Measurements from ENCODE around the gene TBL1XR1.

The TBL1XR1 gene

GRCh38 chr3:177109688-177110330 lies 87.5 kb downstream of the TBL1XR1 start:
- no peak overlapping the region for H3K4ac ChIP-seq (ENCODE audit: low read depth, low read length)
- H2BK120ac ChIP-seq (ENCODE audit: low read depth, low read length) = no peak overlapping the region
- no peaks in the 10 kb centered on the region for H3K36me3 ChIP-seq (ENCODE audit: control insufficient read depth, insufficient read depth, low read length)
- no peak overlapping the region for H3K9ac ChIP-seq (ENCODE audit: low read length)
- no peak overlapping the region for H2BK15ac ChIP-seq (replicated peaks; ENCODE audit: low read depth)
- no peak overlapping the region for H2AK5ac ChIP-seq (ENCODE audit: low read length)
- no CpG with 5 or more reads among the region's 5 CpGs for WGBS (ENCODE audit: extremely low coverage, insufficient coverage, low lambda C conversion rate)
- H4K5ac ChIP-seq (ENCODE audit: low read length) = no peak overlapping the region
- H3K18ac ChIP-seq (ENCODE audit: low read length) = no peak overlapping the region
- no peak overlapping the region for H4K8ac ChIP-seq (ENCODE audit: low read depth, low read length)
- H3K56ac ChIP-seq (ENCODE audit: low read length) = no peak overlapping the region
- H3K79me2 ChIP-seq (ENCODE audit: control insufficient read depth, insufficient read depth, low read length) = peaks cover 81% of the 10 kb centered on the region
- H3K4me2 ChIP-seq (ENCODE audit: low read length) = no peak overlapping the region
- H3K23ac ChIP-seq (ENCODE audit: low read length) = no peak overlapping the region
- H3K27me3 ChIP-seq (ENCODE audit: insufficient read depth, low read length, poor library complexity) = no peaks in the 10 kb centered on the region
- peaks cover 5% of the 10 kb centered on the region for H3K4me1 ChIP-seq (ENCODE audit: control insufficient read depth, low read depth, low read length)
- no peak overlapping the region for H3K4me3 ChIP-seq (ENCODE audit: low read length)
- no peak overlapping the region for H2BK5ac ChIP-seq (ENCODE audit: low read length)
- H3K79me1 ChIP-seq (ENCODE audit: low read length) = peaks cover 6% of the 10 kb centered on the region
- no peak for DNase-seq
- no peak overlapping the region for H3K27ac ChIP-seq (ENCODE audit: low read depth, low read length)

GRCh38 chr3:177108648-177109047 lies 88.6 kb downstream of the TBL1XR1 start:
- Histone ChIP-seq H4K5ac (ENCODE audit: low read length) (no peak overlapping the region), H3K4me2 (ENCODE audit: low read length) (no peak overlapping the region), H3K27ac (ENCODE audit: low read depth, low read length) (no peak overlapping the region), H2BK5ac (ENCODE audit: low read length) (no peak overlapping the region), H3K4me3 (ENCODE audit: low read length) (no peak overlapping the region), H2AK5ac (ENCODE audit: low read length) (no peak overlapping the region), H3K18ac (ENCODE audit: low read length) (no peak overlapping the region), H3K23ac (ENCODE audit: low read length) (no peak overlapping the region), H3K79me2 (ENCODE audit: control insufficient read depth, insufficient read depth, low read length) (peaks cover 79% of the 10 kb centered on the region), H3K4me1 (ENCODE audit: control insufficient read depth, low read depth, low read length) (peaks cover 5% of the 10 kb centered on the region), H4K8ac (ENCODE audit: low read depth, low read length) (no peak overlapping the region), H3K9ac (ENCODE audit: low read length) (no peak overlapping the region), H3K27me3 (ENCODE audit: insufficient read depth, low read length, poor library complexity) (no peaks in the 10 kb centered on the region), H2BK15ac (replicated peaks; ENCODE audit: low read depth) (no peak overlapping the region), H3K4ac (ENCODE audit: low read depth, low read length) (no peak overlapping the region), H2BK120ac (ENCODE audit: low read depth, low read length) (no peak overlapping the region), H3K79me1 (ENCODE audit: low read length) (peaks cover 6% of the 10 kb centered on the region), H3K36me3 (ENCODE audit: control insufficient read depth, insufficient read depth, low read length) (no peaks in the 10 kb centered on the region), H3K56ac (ENCODE audit: low read length) (no peak overlapping the region)
- no CpG with 5 or more reads among the region's 2 CpGs for WGBS (ENCODE audit: extremely low coverage, insufficient coverage, low lambda C conversion rate)
- no peak for DNase-seq

- H3K4me3 ChIP-seq (ENCODE audit: low read length) = no peak overlapping the region
- H3K4ac ChIP-seq (ENCODE audit: low read depth, low read length) = no peak overlapping the region
- H3K27me3 ChIP-seq (ENCODE audit: insufficient read depth, low read length, poor library complexity) = no peaks in the 10 kb centered on the region
- no peak overlapping the region for H3K56ac ChIP-seq (ENCODE audit: low read length)
- H2AK5ac ChIP-seq (ENCODE audit: low read length) = no peak overlapping the region
- H3K9ac ChIP-seq (ENCODE audit: low read length) = no peak overlapping the region
- no peak overlapping the region for H2BK120ac ChIP-seq (ENCODE audit: low read depth, low read length)
- peaks cover 6% of the 10 kb centered on the region for H3K79me1 ChIP-seq (ENCODE audit: low read length)
- H3K27ac ChIP-seq (ENCODE audit: low read depth, low read length) = no peak overlapping the region
- WGBS (ENCODE audit: extremely low coverage, insufficient coverage, low lambda C conversion rate) = no CpG with 5 or more reads among the region's 6 CpGs
- H3K23ac ChIP-seq (ENCODE audit: low read length) = no peak overlapping the region
- no peak overlapping the region for H2BK15ac ChIP-seq (replicated peaks; ENCODE audit: low read depth)
- no peak overlapping the region for H2BK5ac ChIP-seq (ENCODE audit: low read length)
- H3K18ac ChIP-seq (ENCODE audit: low read length) = no peak overlapping the region
- DNase-seq = no peak
- no peaks in the 10 kb centered on the region for H3K36me3 ChIP-seq (ENCODE audit: control insufficient read depth, insufficient read depth, low read length)
- peaks cover 72% of the 10 kb centered on the region for H3K79me2 ChIP-seq (ENCODE audit: control insufficient read depth, insufficient read depth, low read length)
- H3K4me1 ChIP-seq (ENCODE audit: control insufficient read depth, low read depth, low read length) = peaks cover 5% of the 10 kb centered on the region
- no peak overlapping the region for H3K4me2 ChIP-seq (ENCODE audit: low read length)
- H4K5ac ChIP-seq (ENCODE audit: low read length) = no peak overlapping the region
- no peak overlapping the region for H4K8ac ChIP-seq (ENCODE audit: low read depth, low read length)
Measured at GRCh38 chr3:177107461-177108239, 89.6 kb downstream of the TBL1XR1 start.

GRCh38 chr3:177106594-177106993 lies 90.7 kb downstream of the TBL1XR1 start:
- no peak overlapping the region for H3K4me2 ChIP-seq (ENCODE audit: low read length)
- WGBS (ENCODE audit: extremely low coverage, insufficient coverage, low lambda C conversion rate) = no CpG with 5 or more reads among the region's 3 CpGs
- H4K8ac ChIP-seq (ENCODE audit: low read depth, low read length) = no peak overlapping the region
- no peak for DNase-seq
- peaks cover 67% of the 10 kb centered on the region for H3K79me2 ChIP-seq (ENCODE audit: control insufficient read depth, insufficient read depth, low read length)
- H3K4me1 ChIP-seq (ENCODE audit: control insufficient read depth, low read depth, low read length) = peaks cover 5% of the 10 kb centered on the region
- H3K36me3 ChIP-seq (ENCODE audit: control insufficient read depth, insufficient read depth, low read length) = no peaks in the 10 kb centered on the region
- no peaks in the 10 kb centered on the region for H3K27me3 ChIP-seq (ENCODE audit: insufficient read depth, low read length, poor library complexity)
- peaks cover 5% of the 10 kb centered on the region for H3K79me1 ChIP-seq (ENCODE audit: low read length)
- H3K9ac ChIP-seq (ENCODE audit: low read length) = no peak overlapping the region
- H3K18ac ChIP-seq (ENCODE audit: low read length) = no peak overlapping the region
- no peak overlapping the region for H2BK120ac ChIP-seq (ENCODE audit: low read depth, low read length)
- H3K56ac ChIP-seq (ENCODE audit: low read length) = no peak overlapping the region
- no peak overlapping the region for H2BK5ac ChIP-seq (ENCODE audit: low read length)
- H2BK15ac ChIP-seq (replicated peaks; ENCODE audit: low read depth) = no peak overlapping the region
- no peak overlapping the region for H3K27ac ChIP-seq (ENCODE audit: low read depth, low read length)
- H3K4ac ChIP-seq (ENCODE audit: low read depth, low read length) = no peak overlapping the region
- H3K4me3 ChIP-seq (ENCODE audit: low read length) = no peak overlapping the region
- no peak overlapping the region for H4K5ac ChIP-seq (ENCODE audit: low read length)
- no peak overlapping the region for H3K23ac ChIP-seq (ENCODE audit: low read length)
- no peak overlapping the region for H2AK5ac ChIP-seq (ENCODE audit: low read length)

DNA sequence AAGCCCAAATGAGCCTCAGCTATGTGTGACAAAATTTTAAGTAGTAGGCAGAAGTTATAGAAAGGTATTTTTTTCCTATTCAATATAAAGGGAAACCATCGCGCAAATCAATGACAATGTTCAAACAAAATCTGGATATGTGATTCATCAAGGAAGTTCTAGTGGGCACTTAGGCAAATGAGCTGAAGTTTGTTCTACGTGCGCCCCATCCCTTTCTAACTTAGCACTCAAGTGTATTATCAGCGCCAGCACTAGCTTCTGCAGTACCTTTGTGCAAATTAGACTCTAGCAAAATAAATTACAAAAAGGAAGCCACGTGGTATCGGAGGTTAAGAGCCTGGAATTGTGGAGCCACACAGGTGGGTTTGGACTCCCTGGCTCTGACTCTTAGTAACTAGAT lies 91.1 kb downstream of the TBL1XR1 start:
- Histone ChIP-seq H3K79me1 (ENCODE audit: low read length) (peaks cover 3% of the 10 kb centered on the region), H3K4me2 (ENCODE audit: low read length) (no peak overlapping the region), H2AK5ac (ENCODE audit: low read length) (no peak overlapping the region), H3K36me3 (ENCODE audit: control insufficient read depth, insufficient read depth, low read length) (no peaks in the 10 kb centered on the region), H4K8ac (ENCODE audit: low read depth, low read length) (no peak overlapping the region), H3K4me1 (ENCODE audit: control insufficient read depth, low read depth, low read length) (peaks cover 5% of the 10 kb centered on the region), H3K79me2 (ENCODE audit: control insufficient read depth, insufficient read depth, low read length) (peaks cover 67% of the 10 kb centered on the region), H2BK5ac (ENCODE audit: low read length) (no peak overlapping the region), H4K5ac (ENCODE audit: low read length) (no peak overlapping the region), H3K18ac (ENCODE audit: low read length) (no peak overlapping the region), H2BK120ac (ENCODE audit: low read depth, low read length) (no peak overlapping the region), H3K9ac (ENCODE audit: low read length) (no peak overlapping the region), H3K27me3 (ENCODE audit: insufficient read depth, low read length, poor library complexity) (no peaks in the 10 kb centered on the region), H3K4me3 (ENCODE audit: low read length) (no peak overlapping the region), H2BK15ac (replicated peaks; ENCODE audit: low read depth) (no peak overlapping the region), H3K27ac (ENCODE audit: low read depth, low read length) (no peak overlapping the region), H3K56ac (ENCODE audit: low read length) (no peak overlapping the region), H3K23ac (ENCODE audit: low read length) (no peak overlapping the region), H3K4ac (ENCODE audit: low read depth, low read length) (no peak overlapping the region)
- no CpG with 5 or more reads among the region's 7 CpGs for WGBS (ENCODE audit: extremely low coverage, insufficient coverage, low lambda C conversion rate)
- no peak for DNase-seq

Data from mesendoderm (in vitro differentiated cells).